HEK293 (cell line): ENCODE data around the gene RAC2.
A peak's percentile ranks its signal among the peaks of the same experiment; 100 is the strongest.

Experiments
- CTCF ChIA-PET: fragments of 350-600 bp; formaldehyde crosslinking; extraction: SDS; loops from one replicate; lab custom pipeline; 2021; ENCODE audit warnings: antibody characterized with exemption; lab: Yijun Ruan, JAX
- POLR2A ChIA-PET: fragments of 300-600 bp; formaldehyde crosslinking; extraction: SDS; loops from one replicate; lab custom pipeline; 2020; ENCODE audit warnings: antibody characterized with exemption, inconsistent platforms; lab: Yijun Ruan, JAX
- H3K27ac ChIP-seq: fragments of 200-500 bp; sonication (Bioruptor generic); 2 replicates; pipeline ENCODE4 v1.5.1; 2014; ENCODE audit warnings: low read depth, low read length, control low read depth, inconsistent platforms; ENCODE audit errors: extremely low read depth
- H3K36me3 ChIP-seq, 2 experiments: fragments of 200-500 bp in 1 of 2; sonication (Bioruptor generic) in 1 of 2; 1 replicate in 1 of 2; 2 replicates in 1 of 2; pipeline ENCODE4 v1.5.1; 2014 to 2017; ENCODE audit warnings: inconsistent platforms in 2 of 2, low read length in 2 of 2; ENCODE audit not compliant: control insufficient read depth in 2 of 2, insufficient read depth in 1 of 2
- H3K4me1 ChIP-seq: fragments of 200-500 bp; sonication (Bioruptor generic); 2 replicates; pipeline ENCODE4 v1.5.1; 2014; ENCODE audit warnings: mild to moderate bottlenecking, low read length, inconsistent platforms; ENCODE audit not compliant: control insufficient read depth, insufficient read depth
- H3K4me3 ChIP-seq: 2 replicates; pipeline ENCODE4 v1.5.1; 2011; ENCODE audit warnings: low read depth, mild to moderate bottlenecking, control low read depth, low read length, moderate library complexity
- H3K9me3 ChIP-seq: fragments of 200-500 bp; sonication (Bioruptor generic); 2 replicates; pipeline ENCODE4 v1.5.1; 2014; ENCODE audit warnings: low read depth, low read length, inconsistent platforms; ENCODE audit not compliant: control insufficient read depth, insufficient read depth
- BCL11A ChIP-seq: fragments of 450-650 bp; formaldehyde crosslinking; IDR thresholded peaks from 2 replicates; pipeline ENCODE4 v1.5.1; 2016; ENCODE audit warnings: low read depth, missing biosample characterization, missing genetic modification characterization
- BCL11B ChIP-seq: fragments of 450-650 bp; formaldehyde crosslinking; IDR thresholded peaks from 2 replicates; pipeline ENCODE4 v1.5.1; 2016; ENCODE audit warnings: low read depth, missing biosample characterization, missing genetic modification characterization
- IKZF3 ChIP-seq: fragments of 450-650 bp; IDR thresholded peaks from 2 replicates; pipeline ENCODE4 v1.5.0; 2018; ENCODE audit warnings: missing biosample characterization, mild to moderate bottlenecking, missing genetic modification characterization, moderate library complexity
- KLF7 ChIP-seq: fragments of 450-650 bp; formaldehyde crosslinking; IDR thresholded peaks from 2 replicates; pipeline ENCODE4 v1.5.1; 2016; ENCODE audit warnings: missing biosample characterization, missing genetic modification characterization, borderline replicate concordance
- KLF9 ChIP-seq: fragments of 450-650 bp; formaldehyde crosslinking; IDR thresholded peaks from 2 replicates; pipeline ENCODE4 v1.5.1; 2016; ENCODE audit warnings: missing biosample characterization, missing genetic modification characterization, low read depth
- YY1 ChIP-seq: fragments of 450-650 bp; formaldehyde crosslinking; IDR thresholded peaks from 2 replicates; pipeline ENCODE4 v1.5.1; 2018; ENCODE audit warnings: missing biosample characterization, missing genetic modification characterization
- ZBTB48 ChIP-seq: fragments of 450-650 bp; formaldehyde crosslinking; IDR thresholded peaks from 2 replicates; pipeline ENCODE4 v1.5.1; 2016; ENCODE audit warnings: missing biosample characterization, missing genetic modification characterization
- ZBTB7A ChIP-seq: fragments of 450-650 bp; formaldehyde crosslinking; IDR thresholded peaks from 2 replicates; pipeline ENCODE4 v1.5.1; 2016; ENCODE audit warnings: low read depth, missing biosample characterization, missing genetic modification characterization
- ZNF114 ChIP-seq: fragments of 450-650 bp; formaldehyde crosslinking; IDR thresholded peaks from 2 replicates; pipeline ENCODE4 v1.5.0; 2017; ENCODE audit warnings: missing biosample characterization, missing genetic modification characterization
- ZNF121 ChIP-seq: fragments of 450-650 bp; formaldehyde crosslinking; IDR thresholded peaks from 2 replicates; pipeline ENCODE4 v1.5.1; 2016; ENCODE audit warnings: missing biosample characterization, missing genetic modification characterization
- ZNF221 ChIP-seq: fragments of 450-650 bp; formaldehyde crosslinking; IDR thresholded peaks from 2 replicates; pipeline ENCODE4 v1.5.1; 2017; ENCODE audit warnings: missing biosample characterization, missing genetic modification characterization, borderline replicate concordance
- ZNF24 ChIP-seq: fragments of 450-650 bp; formaldehyde crosslinking; IDR thresholded peaks from 2 replicates; pipeline ENCODE4 v1.5.1; 2016; ENCODE audit warnings: missing biosample characterization, missing genetic modification characterization
- ZNF391 ChIP-seq: fragments of 450-650 bp; formaldehyde crosslinking; IDR thresholded peaks from 2 replicates; pipeline ENCODE4 v1.5.1; 2016; ENCODE audit warnings: low read depth, missing biosample characterization, missing genetic modification characterization, borderline replicate concordance
- ZNF426 ChIP-seq: fragments of 450-650 bp; formaldehyde crosslinking; IDR thresholded peaks from 2 replicates; pipeline ENCODE4 v1.5.1; 2017; ENCODE audit warnings: missing biosample characterization, missing genetic modification characterization, mild to moderate bottlenecking, inconsistent platforms, moderate library complexity
- ZNF473 ChIP-seq: fragments of 450-650 bp; formaldehyde crosslinking; IDR thresholded peaks from 2 replicates; pipeline ENCODE4 v1.5.1; 2017; ENCODE audit warnings: missing biosample characterization, missing genetic modification characterization
- ZNF48 ChIP-seq: fragments of 450-650 bp; formaldehyde crosslinking; IDR thresholded peaks from 2 replicates; pipeline ENCODE4 v1.5.1; 2016; ENCODE audit warnings: missing biosample characterization, missing genetic modification characterization
- ZNF585B ChIP-seq: fragments of 450-650 bp; formaldehyde crosslinking; IDR thresholded peaks from 2 replicates; pipeline ENCODE4 v1.5.1; 2016; ENCODE audit warnings: missing biosample characterization, missing genetic modification characterization
- ZNF777 ChIP-seq: fragments of 450-650 bp; formaldehyde crosslinking; IDR thresholded peaks from 2 replicates; pipeline ENCODE4 v1.5.1; 2017; ENCODE audit warnings: missing biosample characterization, missing genetic modification characterization, borderline replicate concordance
- ZNF843 ChIP-seq: fragments of 450-650 bp; formaldehyde crosslinking; IDR thresholded peaks from 2 replicates; pipeline ENCODE4 v1.5.1; 2016; ENCODE audit warnings: missing biosample characterization, missing genetic modification characterization
- ZSCAN23 ChIP-seq: fragments of 450-650 bp; formaldehyde crosslinking; IDR thresholded peaks from 2 replicates; pipeline ENCODE4 v1.5.1; 2016; ENCODE audit warnings: missing biosample characterization, missing genetic modification characterization
- ZXDB ChIP-seq: fragments of 450-650 bp; formaldehyde crosslinking; IDR thresholded peaks from 2 replicates; pipeline ENCODE4 v1.5.1; 2016; ENCODE audit warnings: missing biosample characterization, missing genetic modification characterization
- TF ChIP-seq, protein P1 (sequence below): fragments of 450-650 bp; formaldehyde crosslinking; IDR thresholded peaks from 2 replicates; pipeline ENCODE4 v1.5.1; 2016; ENCODE audit warnings: missing biosample characterization, missing genetic modification characterization
- TF ChIP-seq, protein P2 (sequence below): fragments of 450-650 bp; formaldehyde crosslinking; IDR thresholded peaks from 2 replicates; pipeline ENCODE4 v1.5.1; 2016; ENCODE audit warnings: missing biosample characterization, missing genetic modification characterization
- TF ChIP-seq, protein P3 (sequence below): fragments of 450-650 bp; formaldehyde crosslinking; IDR thresholded peaks from 2 replicates; pipeline ENCODE4 v1.5.1; 2016; ENCODE audit warnings: missing biosample characterization, missing genetic modification characterization
- TF ChIP-seq, protein P4 (sequence below): fragments of 450-650 bp; IDR thresholded peaks from 2 replicates; pipeline ENCODE4 v1.5.1; 2018; ENCODE audit warnings: missing biosample characterization, mild to moderate bottlenecking, missing genetic modification characterization
- TF ChIP-seq, protein P5 (sequence below): fragments of 450-650 bp; formaldehyde crosslinking; IDR thresholded peaks from 2 replicates; pipeline ENCODE4 v1.5.1; 2016; ENCODE audit warnings: missing biosample characterization, missing genetic modification characterization
- TF ChIP-seq, protein P6 (sequence below): fragments of 450-650 bp; formaldehyde crosslinking; IDR thresholded peaks from 2 replicates; pipeline ENCODE4 v1.5.1; 2016; ENCODE audit warnings: missing biosample characterization, missing genetic modification characterization

RAC2 gene

DNA sequence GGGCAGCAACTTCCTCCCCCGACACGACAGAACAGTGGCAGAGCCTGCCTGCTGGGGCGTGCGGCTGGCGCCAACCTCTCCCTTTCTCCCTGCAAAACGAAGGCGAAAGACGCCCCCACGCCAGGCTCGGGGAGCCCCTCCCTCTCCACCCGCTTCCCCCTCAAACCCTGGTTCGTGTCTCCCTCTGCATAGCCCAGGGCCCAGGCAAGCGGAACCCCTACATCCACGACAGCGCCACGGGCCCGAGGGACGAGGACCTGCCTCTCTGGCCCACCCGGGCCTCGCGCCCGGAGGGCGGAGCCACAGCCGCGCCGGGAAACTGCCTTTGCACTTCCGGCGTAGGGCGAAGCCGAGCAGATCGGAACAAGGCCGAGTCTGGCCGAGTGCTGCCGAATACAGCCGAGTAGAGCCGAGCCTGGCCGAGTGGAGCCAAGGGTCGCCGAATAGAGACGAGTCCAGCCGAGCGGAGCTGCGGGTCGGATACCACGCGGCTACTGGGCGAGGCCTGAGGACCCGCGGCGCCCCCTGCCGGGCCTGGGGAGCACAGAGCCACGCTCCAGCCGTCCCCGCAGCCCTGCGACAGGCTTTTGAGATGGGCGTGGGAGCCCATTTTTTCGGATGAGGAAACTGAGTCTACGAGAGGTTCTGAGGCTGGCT lies 44.8 kb downstream of the RAC2 start:
- Histone ChIP-seq H3K4me3 (peak overlapping the region; percentile 48), H3K4me1 (0 out of 2 replicates have a peak, but pooled peaks cover 6% of the 10 kb centered on the region), H3K36me3 (no peaks in the 10 kb centered on the region), H3K9me3 (no peaks in the 10 kb centered on the region), H3K27ac (peak overlapping the region; percentile 92)
- ChIA-PET CTCF (interaction anchor here (0.5 to 3.2 kb wide), 63 partner anchors 8 to 558 kb away, joined by 3 to 36 read pairs (median 5); partner anchors contain the start of genes C1QTNF6, IFT27 and KCTD17), POLR2A (interaction anchor here (0.6 to 2.5 kb wide), 24 partner anchors 10 to 462 kb away, joined by 3 to 10 read pairs (median 4); partner anchors contain the start of genes C1QTNF6, GGA1 and IFT27)
- TF ChIP-seq, protein P1, sequence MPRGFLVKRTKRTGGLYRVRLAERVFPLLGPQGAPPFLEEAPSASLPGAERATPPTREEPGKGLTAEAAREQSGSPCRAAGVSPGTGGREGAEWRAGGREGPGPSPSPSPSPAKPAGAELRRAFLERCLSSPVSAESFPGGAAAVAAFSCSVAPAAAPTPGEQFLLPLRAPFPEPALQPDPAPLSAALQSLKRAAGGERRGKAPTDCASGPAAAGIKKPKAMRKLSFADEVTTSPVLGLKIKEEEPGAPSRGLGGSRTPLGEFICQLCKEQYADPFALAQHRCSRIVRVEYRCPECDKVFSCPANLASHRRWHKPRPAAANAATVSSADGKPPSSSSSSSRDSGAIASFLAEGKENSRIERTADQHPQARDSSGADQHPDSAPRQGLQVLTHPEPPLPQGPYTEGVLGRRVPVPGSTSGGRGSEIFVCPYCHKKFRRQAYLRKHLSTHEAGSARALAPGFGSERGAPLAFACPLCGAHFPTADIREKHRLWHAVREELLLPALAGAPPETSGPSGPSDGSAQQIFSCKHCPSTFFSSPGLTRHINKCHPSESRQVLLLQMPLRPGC (tag by site-specific recombination): peak; percentile 50; the same call in 1 of the 2 replicates
- TF ChIP-seq ZBTB48 (tag by site-specific recombination) (peak; percentile 76), BCL11B (tag by site-specific recombination) (0 out of 2 replicates have a peak, but pooled peaks have one; percentile 22), BCL11A (tag by site-specific recombination) (no peak), KLF9 (tag by site-specific recombination) (peak; percentile 36), YY1 (tag by site-specific recombination) (no peak), KLF7 (no peak; the same call in 1 of the 2 replicates), ZNF24 (no peak; the same call in 1 of the 2 replicates), ZXDB (tag by site-specific recombination) (peak; percentile 74), ZBTB7A (tag by site-specific recombination) (peak; percentile 52; the same call in 1 of the 2 replicates), ZNF221 (tag by site-specific recombination) (no peak), ZNF426 (tag by site-specific recombination) (no peak), ZNF585B (tag by site-specific recombination) (no peak), ZNF121 (tag by site-specific recombination) (0 out of 2 replicates have a peak, but pooled peaks have one; percentile 20), ZSCAN23 (tag by site-specific recombination) (0 out of 2 replicates have a peak, but pooled peaks have one; percentile 65), ZNF473 (tag by site-specific recombination) (no peak), ZNF114 (tag by site-specific recombination) (no peak), ZNF48 (tag by site-specific recombination) (no peak), ZNF391 (tag by site-specific recombination) (no peak; the same call in 1 of the 2 replicates), ZNF777 (tag by site-specific recombination) (peak; percentile 61; the same call in 1 of the 2 replicates), IKZF3 (no peak), ZNF843 (tag by site-specific recombination) (0 out of 2 replicates have a peak, but pooled peaks have one; percentile 15)
- TF ChIP-seq, protein P2, sequence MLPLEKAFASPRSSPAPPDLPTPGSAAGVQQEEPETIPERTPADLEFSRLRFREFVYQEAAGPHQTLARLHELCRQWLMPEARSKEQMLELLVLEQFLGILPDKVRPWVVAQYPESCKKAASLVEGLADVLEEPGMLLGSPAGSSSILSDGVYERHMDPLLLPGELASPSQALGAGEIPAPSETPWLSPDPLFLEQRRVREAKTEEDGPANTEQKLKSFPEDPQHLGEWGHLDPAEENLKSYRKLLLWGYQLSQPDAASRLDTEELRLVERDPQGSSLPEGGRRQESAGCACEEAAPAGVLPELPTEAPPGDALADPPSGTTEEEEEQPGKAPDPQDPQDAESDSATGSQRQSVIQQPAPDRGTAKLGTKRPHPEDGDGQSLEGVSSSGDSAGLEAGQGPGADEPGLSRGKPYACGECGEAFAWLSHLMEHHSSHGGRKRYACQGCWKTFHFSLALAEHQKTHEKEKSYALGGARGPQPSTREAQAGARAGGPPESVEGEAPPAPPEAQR: no peak
- TF ChIP-seq, protein P3, sequence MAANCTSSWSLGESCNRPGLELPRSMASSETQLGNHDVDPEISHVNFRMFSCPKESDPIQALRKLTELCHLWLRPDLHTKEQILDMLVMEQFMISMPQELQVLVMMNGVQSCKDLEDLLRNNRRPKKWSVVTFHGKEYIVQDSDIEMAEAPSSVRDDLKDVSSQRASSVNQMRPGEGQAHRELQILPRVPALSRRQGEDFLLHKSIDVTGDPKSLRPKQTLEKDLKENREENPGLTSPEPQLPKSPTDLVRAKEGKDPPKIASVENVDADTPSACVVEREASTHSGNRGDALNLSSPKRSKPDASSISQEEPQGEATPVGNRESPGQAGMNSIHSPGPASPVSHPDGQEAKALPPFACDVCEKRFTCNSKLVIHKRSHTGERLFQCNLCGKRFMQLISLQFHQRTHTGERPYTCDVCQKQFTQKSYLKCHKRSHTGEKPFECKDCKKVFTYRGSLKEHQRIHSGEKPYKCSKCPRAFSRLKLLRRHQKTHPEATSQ (tag by site-specific recombination): no peak
- TF ChIP-seq, protein P4, sequence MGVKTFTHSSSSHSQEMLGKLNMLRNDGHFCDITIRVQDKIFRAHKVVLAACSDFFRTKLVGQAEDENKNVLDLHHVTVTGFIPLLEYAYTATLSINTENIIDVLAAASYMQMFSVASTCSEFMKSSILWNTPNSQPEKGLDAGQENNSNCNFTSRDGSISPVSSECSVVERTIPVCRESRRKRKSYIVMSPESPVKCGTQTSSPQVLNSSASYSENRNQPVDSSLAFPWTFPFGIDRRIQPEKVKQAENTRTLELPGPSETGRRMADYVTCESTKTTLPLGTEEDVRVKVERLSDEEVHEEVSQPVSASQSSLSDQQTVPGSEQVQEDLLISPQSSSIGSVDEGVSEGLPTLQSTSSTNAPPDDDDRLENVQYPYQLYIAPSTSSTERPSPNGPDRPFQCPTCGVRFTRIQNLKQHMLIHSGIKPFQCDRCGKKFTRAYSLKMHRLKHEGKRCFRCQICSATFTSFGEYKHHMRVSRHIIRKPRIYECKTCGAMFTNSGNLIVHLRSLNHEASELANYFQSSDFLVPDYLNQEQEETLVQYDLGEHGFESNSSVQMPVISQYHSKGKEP: no peak
- TF ChIP-seq, protein P5, sequence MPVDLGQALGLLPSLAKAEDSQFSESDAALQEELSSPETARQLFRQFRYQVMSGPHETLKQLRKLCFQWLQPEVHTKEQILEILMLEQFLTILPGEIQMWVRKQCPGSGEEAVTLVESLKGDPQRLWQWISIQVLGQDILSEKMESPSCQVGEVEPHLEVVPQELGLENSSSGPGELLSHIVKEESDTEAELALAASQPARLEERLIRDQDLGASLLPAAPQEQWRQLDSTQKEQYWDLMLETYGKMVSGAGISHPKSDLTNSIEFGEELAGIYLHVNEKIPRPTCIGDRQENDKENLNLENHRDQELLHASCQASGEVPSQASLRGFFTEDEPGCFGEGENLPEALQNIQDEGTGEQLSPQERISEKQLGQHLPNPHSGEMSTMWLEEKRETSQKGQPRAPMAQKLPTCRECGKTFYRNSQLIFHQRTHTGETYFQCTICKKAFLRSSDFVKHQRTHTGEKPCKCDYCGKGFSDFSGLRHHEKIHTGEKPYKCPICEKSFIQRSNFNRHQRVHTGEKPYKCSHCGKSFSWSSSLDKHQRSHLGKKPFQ (tag by site-specific recombination): no peak
- TF ChIP-seq, protein P6, sequence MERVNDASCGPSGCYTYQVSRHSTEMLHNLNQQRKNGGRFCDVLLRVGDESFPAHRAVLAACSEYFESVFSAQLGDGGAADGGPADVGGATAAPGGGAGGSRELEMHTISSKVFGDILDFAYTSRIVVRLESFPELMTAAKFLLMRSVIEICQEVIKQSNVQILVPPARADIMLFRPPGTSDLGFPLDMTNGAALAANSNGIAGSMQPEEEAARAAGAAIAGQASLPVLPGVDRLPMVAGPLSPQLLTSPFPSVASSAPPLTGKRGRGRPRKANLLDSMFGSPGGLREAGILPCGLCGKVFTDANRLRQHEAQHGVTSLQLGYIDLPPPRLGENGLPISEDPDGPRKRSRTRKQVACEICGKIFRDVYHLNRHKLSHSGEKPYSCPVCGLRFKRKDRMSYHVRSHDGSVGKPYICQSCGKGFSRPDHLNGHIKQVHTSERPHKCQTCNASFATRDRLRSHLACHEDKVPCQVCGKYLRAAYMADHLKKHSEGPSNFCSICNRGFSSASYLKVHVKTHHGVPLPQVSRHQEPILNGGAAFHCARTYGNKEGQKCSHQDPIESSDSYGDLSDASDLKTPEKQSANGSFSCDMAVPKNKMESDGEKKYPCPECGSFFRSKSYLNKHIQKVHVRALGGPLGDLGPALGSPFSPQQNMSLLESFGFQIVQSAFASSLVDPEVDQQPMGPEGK: peak; percentile 42
